Esophagus muscularis mucosa (tissue), 4 donors: Measurements from ENCODE around the gene PEAK3. TPM values are rescaled to one million over a fixed set of nuclear protein-coding genes. Genes with fewer than 3 reads are reported as not detected.

Experiments used
- DNase-seq: peaks from one replicate; pipeline ENCODE4 v3.0.0-alpha.2; 2017; ENCODE audit errors: extremely low spot score
- H3K27ac ChIP-seq, 4 donors: fragments of 200-600 bp; sonication (generic); replicated peaks in 1 of 4; 1 replicate in 3 of 4; 2 replicates in 1 of 4; pipeline ENCODE4 v1.5.1; 2016 to 2019; ENCODE audit warnings: mild to moderate bottlenecking in 1 of 4
- H3K27me3 ChIP-seq, 4 donors: fragments of 200-600 bp; sonication (generic); one replicate each; pipeline versions ENCODE4 v1.5.1 to v1.6.0; 2016 to 2019
- H3K36me3 ChIP-seq, 4 donors: fragments of 200-600 bp; sonication (generic); one replicate each; pipeline ENCODE4 v1.5.1; 2016 to 2019
- H3K4me1 ChIP-seq, 4 donors: fragments of 200-600 bp; sonication (generic); one replicate each; pipeline ENCODE4 v1.5.1; 2016 to 2019
- H3K4me3 ChIP-seq, 4 donors: fragments of 200-600 bp; sonication (generic); 1 replicate in 2 of 4; 2 replicates in 2 of 4; pipeline ENCODE4 v1.5.1; 2016 to 2019; ENCODE audit warnings: mild to moderate bottlenecking in 4 of 4, moderate library complexity in 1 of 4
- H3K9me3 ChIP-seq, 4 donors: fragments of 200-600 bp; sonication (generic); 1 replicate in 3 of 4; 2 replicates in 1 of 4; pipeline ENCODE4 v1.5.1; 2016 to 2019
- CTCF ChIP-seq, 3 experiments: fragments of 200-600 bp in 2 of 3; fragments of 450-650 bp in 1 of 3; sonication (generic) in 2 of 3; IDR thresholded peaks; one replicate each; pipeline ENCODE4 v1.5.1; 2017 to 2019; ENCODE audit warnings: antibody characterized with exemption in 3 of 3, mild to moderate bottlenecking in 2 of 3, moderate library complexity in 1 of 3
- EP300 ChIP-seq: sonication (generic); formaldehyde crosslinking; IDR thresholded peaks from one replicate; pipeline ENCODE4 v1.6.1; 2017; ENCODE audit warnings: antibody characterized with exemption
- POLR2A ChIP-seq: fragments of 450-650 bp; IDR thresholded peaks from one replicate; pipeline ENCODE4 v1.6.1; 2017; ENCODE audit warnings: antibody characterized with exemption, moderate library complexity, mild to moderate bottlenecking, low read depth
- POLR2AphosphoS5 ChIP-seq, 2 donors: sonication (generic); formaldehyde crosslinking; IDR thresholded peaks; one replicate each; pipeline ENCODE4 v1.6.1; 2017; ENCODE audit warnings: antibody characterized with exemption in 2 of 2
- WGBS: methylation state at CpG from one replicate; pipeline ENCODE4 v1.1.5; 2018; 5-methylcytosine and 5-hydroxymethylcytosine counted together
- intact Hi-C: fragments of 100-400 bp; cut with DNase I; formaldehyde crosslinking; loops from one replicate; pipeline ENCODE4 v1.15.1; 2023
- total RNA-seq, 4 donors: library from RNA; depleted of rRNA; stranded (reverse); fragments of >200 nt; gene quantifications; one replicate each; pipeline versions ENCODE4 v1.1.0 to v1.2.1, GENCODE V29; 2016

Gene PEAK3
- total RNA-seq, 4 donors from 2014 or later, result 0.78 to 2.3 (median 1.3) TPM

- intact Hi-C loops, result no loop called here
- no peaks in the 10 kb centered on the region for H3K27me3 ChIP-seq
- H3K9me3 ChIP-seq, result no peaks in the 10 kb centered on the region
- H3K4me3 ChIP-seq, result peak overlapping the region; percentile 82 to 100 (median 98)
- peaks cover 36 to 55% (median 49%) of the 10 kb centered on the region in 4 donors for H3K4me1 ChIP-seq
- DNase-seq, result no peak
- 2% methylated on average over 8 of the region's 19 CpGs for WGBS
- peaks cover 15 to 25% (median 21%) of the 10 kb centered on the region in 4 donors for H3K36me3 ChIP-seq
- no peak for TF ChIP-seq POLR2A
- no peak for TF ChIP-seq CTCF (IDR thresholded peaks at IDR 0.05)
- no peak for TF ChIP-seq EP300
- TF ChIP-seq POLR2AphosphoS5 (IDR thresholded peaks at IDR 0.05), result no peak
- H3K27ac ChIP-seq, result peak overlapping the region; percentile 99 to 100 (median 100)
Measured at GRCh38 chr19:2268861-2269243, 13.1 kb downstream of the PEAK3 start.

- peak overlapping the region; percentile 82 to 100 (median 98) for H3K4me3 ChIP-seq
- peaks cover 15 to 24% (median 20%) of the 10 kb centered on the region in 4 donors for H3K36me3 ChIP-seq
- intact Hi-C loops, result no loop called here
- H3K4me1 ChIP-seq, result peaks cover 32 to 51% (median 45%) of the 10 kb centered on the region in 4 donors
- no peaks in the 10 kb centered on the region for H3K27me3 ChIP-seq
- 79% methylated on average over 4 of the region's 4 CpGs for WGBS
- DNase-seq, result no peak
- H3K9me3 ChIP-seq, result no peaks in the 10 kb centered on the region
- peak overlapping the region in 2 of 4 donors; percentile 99 to 100 for H3K27ac ChIP-seq
- no peak for TF ChIP-seq POLR2A
Measured at GRCh38 chr19:2268480-2268830, 13.5 kb downstream of the PEAK3 start.

GRCh38 chr19:2266183-2266993 lies 15.6 kb downstream of the PEAK3 start:
- H3K36me3 ChIP-seq, result peaks cover 0 to 3% (median 2%) of the 10 kb centered on the region in 4 donors
- DNase-seq, result peak; percentile 94
- no peaks in the 10 kb centered on the region for H3K27me3 ChIP-seq
- WGBS, result 54% methylated on average over 13 of the region's 18 CpGs
- H3K4me1 ChIP-seq, result peaks cover 11 to 30% (median 24%) of the 10 kb centered on the region in 4 donors
- intact Hi-C loops, result no loop called here
- TF ChIP-seq POLR2AphosphoS5 (IDR thresholded peaks at IDR 0.05) (peak; percentile 20 to 60), POLR2A (no peak)
- peak overlapping the region; percentile 21 to 62 (median 42) for H3K27ac ChIP-seq
- no peak overlapping the region for H3K4me3 ChIP-seq
- no peaks in the 10 kb centered on the region for H3K9me3 ChIP-seq

- H3K4me3 ChIP-seq, result no peak overlapping the region
- intact Hi-C loops, result no loop called here
- DNase-seq, result no peak
- no peaks in the 10 kb centered on the region for H3K27me3 ChIP-seq
- no peak for TF ChIP-seq POLR2A
- peak; percentile 31 to 52 (median 43) for TF ChIP-seq CTCF (IDR thresholded peaks at IDR 0.05)
- no peak overlapping the region for H3K27ac ChIP-seq
- no peaks in the 10 kb centered on the region for H3K36me3 ChIP-seq
- H3K4me1 ChIP-seq, result peaks cover 4 to 6% (median 5%) of the 10 kb centered on the region in 4 donors
- WGBS, result 40% methylated on average over 3 of the region's 7 CpGs
- no peaks in the 10 kb centered on the region for H3K9me3 ChIP-seq
Measured at GRCh38 chr19:2261438-2262172, 20.4 kb downstream of the PEAK3 start.

- intact Hi-C loops, result no loop called here
- no peak overlapping the region for H3K27ac ChIP-seq
- H3K27me3 ChIP-seq, result no peaks in the 10 kb centered on the region
- no peaks in the 10 kb centered on the region for H3K36me3 ChIP-seq
- H3K4me3 ChIP-seq, result no peak overlapping the region
- no peaks in the 10 kb centered on the region for H3K9me3 ChIP-seq
- H3K4me1 ChIP-seq, result no peaks in the 10 kb centered on the region
- TF ChIP-seq CTCF (IDR thresholded peaks at IDR 0.05) (no peak), POLR2A (no peak), EP300 (no peak), POLR2AphosphoS5 (IDR thresholded peaks at IDR 0.05) (no peak)
- no peak for DNase-seq
- 75% methylated on average over 11 of the region's 11 CpGs for WGBS
Measured at GRCh38 chr19:2260341-2260805, 21.6 kb downstream of the PEAK3 start.
